ENCODE results near the gene ESD.
"Not testable (repeated sequence)": the region's sequence is repeated elsewhere in the genome, so short reads cannot be mapped to it uniquely, and the experiment has no call there.

The ESD gene

GRCh38 chr13:46782691-46783090 lies 14.3 kb downstream of the ESD start:
- DNase-seq = no peak

GRCh38 chr13:46782066-46782465 lies 14.9 kb downstream of the ESD start:
- DNase-seq = no peak

- no peak for DNase-seq
Observed at GRCh38 chr13:46778890-46779289, 18.1 kb downstream of the ESD start.

- no peak for DNase-seq
Observed at GRCh38 chr13:46778095-46778494, 18.9 kb downstream of the ESD start.

- DNase-seq = no peak
Observed at GRCh38 chr13:46775385-46776107, 21.4 kb downstream of the ESD start.

GRCh38 chr13:46773541-46773940 lies 23.4 kb downstream of the ESD start:
- no peak for DNase-seq

- DNase-seq = no peak
Observed at GRCh38 chr13:46771693-46772092, 25.3 kb downstream of the ESD start.

- DNase-seq = not testable (repeated sequence)
Observed at GRCh38 chr13:46769925-46770324, 27.0 kb downstream of the ESD start.

- DNase-seq = no peak
Observed at GRCh38 chr13:46761866-46762265, 35.1 kb downstream of the ESD start.

- DNase-seq = no peak
Observed at GRCh38 chr13:46761174-46761573, 35.8 kb downstream of the ESD start.

GRCh38 chr13:46759846-46760245 lies 37.1 kb downstream of the ESD start:
- no peak for DNase-seq

- DNase-seq = no peak
Observed at GRCh38 chr13:46757640-46758039, 39.3 kb downstream of the ESD start.

GRCh38 chr13:46756977-46757376 lies 40.0 kb downstream of the ESD start:
- DNase-seq = no peak

- DNase-seq = not testable (repeated sequence)
Observed at GRCh38 chr13:46755508-46755907, 41.5 kb downstream of the ESD start.

GRCh38 chr13:46754812-46755211 lies 42.1 kb downstream of the ESD start:
- no peak for DNase-seq

- DNase-seq = no peak
Observed at GRCh38 chr13:46753917-46754316, 43.0 kb downstream of the ESD start.

- no peak for DNase-seq
Observed at GRCh38 chr13:46753137-46753536, 43.8 kb downstream of the ESD start.

GRCh38 chr13:46751811-46752635 lies 44.9 kb downstream of the ESD start:
- no peak for DNase-seq

- DNase-seq = no peak
Observed at GRCh38 chr13:46749951-46750350, 47.0 kb downstream of the ESD start.

- no peak for DNase-seq
Observed at GRCh38 chr13:46748300-46748699, 48.7 kb downstream of the ESD start.

GRCh38 chr13:46747031-46747820 lies 49.7 kb downstream of the ESD start:
- no peak for DNase-seq

GRCh38 chr13:46745706-46746105 lies 51.3 kb downstream of the ESD start:
- no peak for DNase-seq

- DNase-seq = no peak
Observed at GRCh38 chr13:46745062-46745461, 51.9 kb downstream of the ESD start.

- no peak for DNase-seq
Observed at GRCh38 chr13:46743191-46743590, 53.8 kb downstream of the ESD start.

Data from NCI-H2029 treated with DMSO at 0.1 percent for 48 hours (cell line).